Measurements from ENCODE around the gene SLCO2A1.

The SLCO2A1 gene

DNA sequence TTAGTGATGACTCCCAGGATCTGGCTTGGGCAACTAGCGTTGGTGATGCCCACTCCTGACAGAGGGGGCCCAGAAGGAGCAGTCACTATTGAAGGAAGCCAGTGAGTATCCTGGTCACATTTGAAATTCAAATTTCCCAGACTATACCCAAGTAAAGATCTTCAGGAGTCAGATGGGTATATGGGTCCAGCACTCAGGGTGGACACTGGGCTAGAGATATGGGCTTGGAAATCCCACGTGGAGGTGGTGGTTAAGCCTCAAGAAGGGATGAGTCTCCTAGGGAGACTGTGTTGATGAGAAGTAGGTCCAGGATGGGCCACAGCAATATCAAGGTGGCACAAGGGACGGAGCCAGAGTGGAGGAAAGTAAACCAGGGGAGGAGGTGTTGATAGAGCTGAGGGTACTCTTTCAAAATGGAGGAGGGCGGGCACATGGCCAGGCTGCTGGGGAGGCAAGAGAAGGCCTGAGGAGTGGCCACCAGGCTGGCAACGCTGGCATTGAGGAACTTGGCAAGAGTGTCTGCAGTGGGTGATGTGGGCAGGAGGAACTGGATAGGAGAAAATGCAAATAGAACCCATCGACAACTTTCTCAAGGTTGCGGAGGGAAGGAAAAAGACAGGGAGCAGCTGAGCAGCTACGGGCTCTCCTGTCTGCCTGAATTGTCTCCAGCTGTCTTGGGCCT lies 3.7 kb upstream of the SLCO2A1 start:
- DNase-seq = no peak

DNA sequence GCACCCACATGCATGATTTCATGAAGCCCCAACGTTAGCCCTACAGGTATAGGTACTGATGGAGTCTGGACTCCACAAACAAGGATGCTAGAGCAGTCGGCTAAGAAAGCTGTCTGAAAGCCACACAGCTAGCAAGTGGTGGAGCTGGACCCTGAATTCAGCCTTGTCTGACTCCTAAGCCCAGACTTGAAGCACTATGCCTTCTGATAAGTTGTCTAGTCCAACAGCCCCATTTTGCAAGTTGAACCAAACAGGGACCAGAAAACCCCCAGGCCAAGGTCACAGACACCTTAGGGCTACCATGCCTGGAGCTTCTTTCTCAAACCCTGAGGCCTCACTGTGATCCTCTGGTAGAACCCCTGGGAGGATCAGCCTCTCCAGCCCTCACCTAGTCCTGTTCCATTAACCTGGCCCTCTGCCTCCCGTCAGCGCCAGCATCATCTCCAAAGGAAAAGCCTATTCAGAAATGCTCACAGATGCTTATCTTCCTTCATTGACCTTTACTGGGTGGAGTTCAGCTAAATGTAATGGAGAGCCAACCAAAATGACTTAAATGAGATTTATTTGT lies 1.7 kb upstream of the SLCO2A1 start:
- DNase-seq = no peak

GRCh38 chr3:134030379-134031347 lies 938 bp upstream of the SLCO2A1 start:
- DNase-seq = no peak

- DNase-seq = no peak
Observed at GRCh38 chr3:134029256-134029733, 430 bp downstream of the SLCO2A1 start.

DNA sequence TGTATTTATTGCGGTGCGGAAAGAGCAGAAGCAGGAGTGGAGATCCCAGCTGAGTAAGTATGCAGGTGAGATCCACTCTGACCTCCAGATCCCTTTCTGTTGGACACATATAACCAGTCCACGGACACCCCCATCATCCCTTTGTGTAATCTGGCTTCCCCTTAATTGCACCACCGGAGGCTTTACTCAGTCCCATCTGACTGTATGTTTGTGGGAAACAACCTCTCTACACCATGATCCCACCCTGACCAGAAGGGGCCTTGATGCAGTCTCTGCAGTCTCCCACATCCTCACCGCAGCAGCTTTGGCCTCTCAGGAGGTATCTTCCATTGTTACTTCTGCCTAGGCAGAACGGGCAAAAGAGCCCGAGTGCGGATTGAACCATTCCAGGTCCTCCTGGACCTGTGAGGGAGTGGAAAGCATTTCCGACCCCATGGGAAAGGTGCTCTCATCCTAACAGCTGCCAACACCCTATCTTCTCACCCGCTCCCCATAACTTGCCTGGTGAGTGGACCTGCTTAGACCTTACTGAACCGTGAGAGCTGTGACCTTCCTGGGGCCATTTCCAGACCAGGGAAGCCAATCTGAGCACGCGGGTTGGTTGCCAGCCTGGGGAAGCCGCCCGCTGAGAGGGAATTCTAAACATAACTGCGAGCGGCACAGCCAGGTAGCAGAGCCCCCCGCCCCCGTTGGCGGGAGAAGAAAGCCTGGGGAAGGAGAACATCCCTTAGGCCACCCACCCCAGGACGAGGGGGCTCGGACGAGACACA lies 1.1 kb downstream of the SLCO2A1 start:
- no peak for DNase-seq

DNA sequence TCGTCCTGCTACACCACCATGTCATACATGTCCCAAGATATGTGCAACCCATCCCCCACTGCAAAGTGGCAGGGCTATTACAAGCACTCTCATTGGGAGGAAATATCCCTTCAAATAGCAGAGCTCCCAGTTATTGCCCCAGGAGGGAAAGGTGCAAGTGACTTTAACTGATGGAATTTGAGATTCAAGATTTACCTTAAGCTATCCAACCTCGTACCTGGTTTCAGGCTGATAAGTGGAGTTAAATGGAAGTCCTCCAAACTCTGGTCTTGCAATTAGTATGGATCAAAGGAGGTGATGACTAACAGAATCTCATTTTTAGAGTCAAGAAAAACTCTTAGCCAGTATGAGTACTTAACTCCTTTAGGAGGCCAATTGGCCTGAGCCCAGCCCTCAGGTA lies 2.1 kb downstream of the SLCO2A1 start:
- DNase-seq = no peak

DNA sequence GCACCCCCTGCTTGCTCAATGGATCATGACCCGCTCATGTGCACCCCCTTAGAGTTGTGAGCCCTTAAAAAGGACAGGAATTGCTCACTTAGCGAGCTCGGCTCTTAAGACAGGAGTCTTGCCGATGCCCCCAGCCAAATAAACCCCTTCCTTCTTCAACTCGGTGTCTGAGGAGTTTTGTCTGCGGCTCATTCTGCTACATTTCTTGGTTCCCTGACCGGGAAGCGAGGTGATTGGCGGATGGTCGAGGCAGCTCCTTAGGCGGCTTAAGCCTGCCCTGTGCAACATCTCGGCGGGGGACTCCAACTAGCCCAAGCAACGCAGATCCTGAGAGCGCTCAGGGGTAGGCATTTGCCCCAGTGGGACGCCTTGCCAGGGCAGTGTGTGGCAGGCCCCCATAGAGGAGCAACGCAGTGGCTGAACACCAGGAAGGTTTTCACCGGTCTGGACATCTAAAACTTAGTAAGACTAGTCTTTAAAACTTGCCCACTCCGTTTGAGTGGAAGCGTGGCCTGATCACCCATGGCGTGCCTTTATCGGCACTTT lies 9.5 kb downstream of the SLCO2A1 start:
- DNase-seq = no peak

DNA sequence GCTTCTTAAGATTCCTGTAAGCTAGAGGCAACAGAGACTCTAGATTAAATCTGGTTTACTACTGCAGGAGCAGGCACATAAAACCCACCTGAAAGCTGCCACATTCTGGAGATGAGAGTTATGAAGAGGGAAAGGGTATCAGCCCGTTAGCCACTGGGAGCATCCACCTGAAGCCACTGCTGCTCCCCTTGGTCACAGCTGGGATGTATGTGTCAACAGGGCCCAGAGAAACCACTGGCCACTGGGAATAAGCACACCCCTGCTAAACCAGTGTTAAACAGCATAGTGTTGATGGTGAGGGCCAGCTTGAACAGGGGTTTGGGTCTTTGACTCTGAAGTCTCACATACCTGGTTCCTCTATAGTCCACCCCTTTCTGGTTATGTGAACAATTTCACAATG lies 10.9 kb downstream of the SLCO2A1 start:
- no peak for DNase-seq

DNA sequence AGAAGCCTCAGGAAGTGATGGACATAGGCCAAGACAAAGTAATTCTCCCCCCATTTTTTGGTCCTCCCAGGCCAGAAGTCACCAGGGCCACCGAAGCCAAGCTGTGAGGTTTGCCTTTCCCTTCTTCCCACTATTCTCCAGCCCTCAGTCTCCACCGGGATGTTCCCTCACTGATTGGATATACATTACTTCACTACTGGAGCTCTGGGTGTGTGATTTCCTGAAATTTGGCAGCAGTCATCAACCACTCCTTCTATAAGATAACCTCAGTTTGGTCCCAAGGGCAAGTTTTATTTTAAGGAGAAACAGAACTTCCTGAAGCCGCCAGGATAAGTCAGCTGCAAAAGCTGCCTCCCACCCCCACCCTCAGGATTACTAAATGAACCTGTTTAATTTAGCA lies 11.3 kb downstream of the SLCO2A1 start:
- no peak for DNase-seq

DNA sequence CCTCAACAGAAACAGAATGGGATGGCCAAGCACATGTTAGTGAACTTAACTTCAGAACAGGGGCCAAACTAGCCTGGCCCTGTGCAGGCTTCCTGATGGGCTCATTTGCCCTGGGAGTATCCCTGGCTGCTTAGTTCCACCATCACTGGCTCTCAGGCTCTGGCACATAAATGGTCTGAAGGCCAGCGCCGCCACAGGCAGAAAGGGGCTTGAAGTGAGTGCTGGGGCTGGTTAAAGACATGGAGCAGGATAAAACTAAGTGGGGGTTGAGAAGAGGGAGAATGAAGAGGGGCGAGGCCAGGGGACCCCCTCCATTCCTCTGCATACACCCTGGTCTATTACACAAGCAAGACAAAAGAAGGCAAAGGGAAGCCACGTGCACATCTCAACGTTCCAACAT lies 12.2 kb downstream of the SLCO2A1 start:
- no peak for DNase-seq

GRCh38 chr3:134014270-134014669 lies 15.5 kb downstream of the SLCO2A1 start:
- DNase-seq = no peak

DNA sequence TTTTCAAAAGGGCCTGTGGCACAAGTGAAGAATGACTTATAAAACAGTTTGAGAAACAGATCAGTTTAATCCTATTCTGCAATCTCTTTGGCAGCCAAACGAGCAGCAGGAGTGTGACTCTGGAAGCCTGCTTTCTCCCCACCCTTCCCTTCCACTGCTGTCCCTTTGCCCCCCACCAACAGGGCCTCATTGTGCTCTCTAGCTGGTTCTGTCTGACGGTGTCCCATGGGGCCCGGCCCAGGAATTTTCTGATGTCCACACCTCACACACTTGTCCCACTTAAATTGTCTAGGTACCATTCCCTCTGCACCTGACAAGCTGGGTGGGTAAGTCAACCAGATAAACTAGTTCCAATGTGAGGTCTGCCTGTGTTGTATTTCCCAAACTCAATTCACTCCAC lies 16.4 kb downstream of the SLCO2A1 start:
- DNase-seq = no peak

GRCh38 chr3:134009345-134010000 lies 20.3 kb downstream of the SLCO2A1 start:
- no peak for DNase-seq

DNA sequence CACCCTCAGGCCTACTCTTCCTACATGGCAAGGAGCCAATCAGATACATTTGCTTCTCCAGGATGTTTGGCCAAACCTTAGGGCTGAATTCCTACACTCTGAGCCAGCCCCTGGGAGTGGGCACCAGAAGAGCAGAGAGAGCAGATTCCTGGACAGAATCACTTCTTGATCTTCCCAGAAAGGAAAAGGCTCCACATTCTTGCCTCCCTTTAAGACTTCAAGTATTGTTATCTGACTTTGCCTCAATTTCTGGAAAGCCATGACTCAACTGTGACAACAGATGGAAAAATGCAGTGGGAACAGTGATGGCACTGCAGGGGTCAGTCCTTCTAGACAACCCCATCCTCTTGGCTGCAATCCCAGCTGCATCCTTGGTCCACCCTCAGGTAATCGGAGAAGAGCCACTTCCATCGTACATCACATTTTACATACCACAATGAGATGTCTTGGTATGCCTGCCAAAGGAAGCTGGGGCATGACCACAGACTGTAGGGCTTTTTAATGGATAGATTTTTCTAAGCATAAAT lies 21.0 kb downstream of the SLCO2A1 start:
- DNase-seq = no peak

- no peak for DNase-seq
Observed at GRCh38 chr3:134007819-134008218, 21.9 kb downstream of the SLCO2A1 start.

GRCh38 chr3:134004841-134005240 lies 24.9 kb downstream of the SLCO2A1 start:
- DNase-seq = no peak

GRCh38 chr3:134003066-134003465 lies 26.7 kb downstream of the SLCO2A1 start:
- DNase-seq = no peak

DNA sequence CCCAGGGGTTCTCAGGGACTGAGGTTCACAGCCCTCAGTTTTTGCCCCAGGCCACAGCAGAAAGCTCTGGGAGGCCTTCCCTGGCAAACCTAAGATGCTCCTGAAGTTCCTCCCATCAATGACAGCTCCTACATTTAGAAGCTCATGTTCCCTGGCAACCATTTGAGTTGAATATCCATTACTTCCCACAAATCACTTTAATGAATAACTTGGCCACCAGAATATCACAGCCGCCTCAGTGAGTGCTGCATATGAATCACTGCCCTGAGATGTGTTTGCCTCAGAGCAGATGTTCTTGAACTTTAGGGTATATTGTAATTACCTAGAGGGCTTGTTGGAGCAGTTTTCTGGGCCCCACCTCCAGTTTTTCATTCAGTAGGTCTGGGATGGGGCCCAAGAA lies 27.4 kb downstream of the SLCO2A1 start:
- DNase-seq = no peak

DNA sequence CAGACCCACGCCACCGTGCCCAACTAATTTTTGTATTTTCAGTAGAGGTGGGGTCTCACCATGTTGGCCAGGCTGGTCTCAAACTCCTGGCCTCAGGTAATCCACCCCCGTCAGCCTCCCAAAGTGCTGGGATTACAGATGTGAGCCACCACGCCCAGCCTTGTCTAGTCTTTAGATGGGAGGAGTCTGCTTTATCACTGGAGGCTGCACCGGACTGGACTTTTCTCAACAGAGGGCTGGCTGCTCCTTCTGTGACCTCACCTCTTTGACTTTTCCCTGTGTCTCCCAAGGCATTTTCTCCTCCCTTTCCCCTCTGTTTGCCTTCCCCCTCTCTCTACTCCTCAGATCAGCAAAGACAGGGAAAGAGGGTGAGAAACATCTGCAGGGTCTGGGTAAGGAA lies 28.5 kb downstream of the SLCO2A1 start:
- no peak for DNase-seq

DNA sequence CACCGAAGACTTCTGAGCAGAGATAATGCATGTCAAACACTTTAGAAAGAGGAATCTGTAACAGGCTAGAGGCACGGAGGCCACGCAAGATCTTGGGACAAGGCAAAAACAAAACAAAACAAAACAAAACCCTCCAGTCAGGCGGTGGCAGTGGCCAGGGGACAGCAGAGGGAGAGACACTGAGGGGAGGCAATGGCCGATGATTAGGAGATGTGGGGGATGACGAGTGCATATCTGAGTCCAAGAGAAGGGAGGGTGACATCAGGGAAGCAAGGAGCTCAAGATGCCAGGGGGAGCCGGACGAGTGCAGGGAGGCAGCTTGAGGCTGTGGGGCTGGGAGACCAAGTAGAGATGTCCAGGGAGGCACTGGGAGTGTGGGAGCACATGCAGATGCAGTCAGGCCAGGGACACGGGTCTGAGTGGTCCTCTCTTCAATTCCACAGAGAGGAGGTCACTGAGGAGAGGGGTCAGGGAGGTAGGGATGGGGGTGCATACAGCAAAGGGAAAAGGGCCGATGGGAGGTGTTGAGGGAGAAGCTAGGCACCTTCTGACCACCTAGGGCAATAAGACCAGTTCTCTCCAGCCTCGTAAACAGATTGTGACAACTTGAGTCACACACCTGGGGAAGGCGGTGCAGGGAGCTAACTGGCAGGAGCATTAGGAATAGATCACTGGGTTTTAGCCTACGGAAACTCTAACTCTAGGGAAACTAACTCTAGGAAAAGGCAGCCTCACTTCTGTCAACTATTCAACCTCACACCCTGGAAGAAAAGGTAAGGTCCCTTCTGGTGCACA lies 29.6 kb downstream of the SLCO2A1 start:
- no peak for DNase-seq

DNA sequence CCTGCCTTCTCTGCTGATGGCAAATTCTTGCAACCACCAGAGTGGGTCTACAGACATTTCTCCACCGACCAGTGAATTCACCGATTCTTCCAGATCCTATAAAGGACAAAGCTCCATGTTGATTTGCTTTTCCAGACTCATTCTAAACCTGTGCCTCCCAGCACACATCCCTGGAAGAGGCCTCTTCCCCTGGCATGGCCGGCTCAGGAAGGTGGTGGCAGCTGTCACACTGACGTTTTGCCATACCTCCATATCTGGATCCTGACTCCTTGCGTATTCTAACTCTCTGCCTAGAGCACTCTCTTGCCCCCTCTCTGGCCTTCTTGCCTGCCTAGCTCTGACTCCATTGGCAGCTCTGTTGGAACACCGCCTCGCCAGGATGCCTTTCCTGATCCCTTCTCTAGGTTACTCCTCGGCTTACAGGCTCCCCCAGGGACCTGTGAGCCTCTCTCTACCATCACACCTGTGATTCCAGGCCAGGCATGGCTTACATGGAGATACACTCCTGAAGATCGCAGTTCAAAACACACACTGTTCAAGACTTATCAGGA lies 31.0 kb downstream of the SLCO2A1 start:
- no peak for DNase-seq
